Uterus (tissue), 2 donors: ENCODE results near the gene WNT7A.

Experiments
- CTCF ChIP-seq, 4 experiments: fragments of 200-600 bp in 2 of 4; fragments of 450-650 bp in 2 of 4; sonication (generic) in 2 of 4; IDR thresholded peaks; one replicate each; pipeline ENCODE4 v1.5.1; 2016 to 2019; ENCODE audit warnings: antibody characterized with exemption in 4 of 4, mild to moderate bottlenecking in 2 of 4, moderate library complexity in 1 of 4
- POLR2A ChIP-seq, 2 donors: fragments of 450-650 bp; IDR thresholded peaks; one replicate each; pipeline ENCODE4 v1.6.1; 2016; ENCODE audit warnings: antibody characterized with exemption in 2 of 2, mild to moderate bottlenecking in 1 of 2, moderate library complexity in 1 of 2

DNA sequence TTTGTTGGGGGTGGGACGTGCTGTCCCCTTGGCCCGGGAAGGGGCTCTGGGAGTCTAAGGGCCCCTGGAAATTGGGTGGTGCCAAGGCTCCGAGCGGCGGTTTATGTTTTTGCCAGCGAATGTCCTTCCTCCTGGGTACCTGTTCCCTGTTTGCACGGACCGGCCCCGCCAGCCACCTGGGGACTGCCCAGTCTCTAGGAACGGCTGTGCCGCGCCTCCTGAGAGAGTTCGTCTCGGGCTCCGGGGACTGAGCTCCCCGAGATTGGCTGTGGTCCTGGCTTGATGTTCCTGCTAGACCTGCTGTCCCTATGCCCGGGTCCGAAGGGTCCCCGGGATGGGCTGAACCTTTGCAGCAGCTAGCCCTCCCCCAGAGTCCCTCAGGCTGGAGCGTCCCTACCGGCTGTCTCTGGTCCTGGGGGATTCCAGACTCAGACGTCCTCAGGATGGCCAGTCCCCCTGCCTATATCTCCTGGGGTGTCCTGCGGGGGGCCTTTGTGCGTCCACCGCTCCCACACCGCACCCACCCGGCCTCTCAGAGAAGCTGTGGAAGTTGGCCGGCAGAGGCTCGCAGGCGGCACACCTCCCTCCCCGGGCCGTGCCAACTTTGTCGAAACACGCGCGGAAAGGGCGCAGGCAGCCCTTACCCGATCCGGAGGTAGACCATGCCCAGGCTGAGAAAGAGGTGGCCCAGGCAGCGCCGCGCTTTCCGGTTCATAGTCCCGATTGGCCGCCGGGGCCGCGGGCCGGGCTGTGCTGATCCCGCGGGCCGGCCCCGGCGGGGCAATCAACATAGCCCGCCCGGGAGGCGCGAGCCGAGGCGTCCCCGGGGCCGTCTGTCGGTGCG is 547 bp downstream of the WNT7A start:
- TF ChIP-seq CTCF (IDR thresholded peaks at IDR 0.05) (no peak), POLR2A (IDR thresholded peaks at IDR 0.05) (no peak)
